Stimulated activated CD8-positive, alpha-beta memory T cell treated with anti-CD3 and anti-CD28 coated beads, Interleukin-15, amount 100 ng/mL, for 24 hours (primary cell): ENCODE measurements around the gene PHACTR3.

Source experiments
- DNase-seq: peaks from one replicate; pipeline ENCODE4 v3.0.0-alpha.2; 2020; ENCODE audit warnings: low read depth

Gene PHACTR3

DNA sequence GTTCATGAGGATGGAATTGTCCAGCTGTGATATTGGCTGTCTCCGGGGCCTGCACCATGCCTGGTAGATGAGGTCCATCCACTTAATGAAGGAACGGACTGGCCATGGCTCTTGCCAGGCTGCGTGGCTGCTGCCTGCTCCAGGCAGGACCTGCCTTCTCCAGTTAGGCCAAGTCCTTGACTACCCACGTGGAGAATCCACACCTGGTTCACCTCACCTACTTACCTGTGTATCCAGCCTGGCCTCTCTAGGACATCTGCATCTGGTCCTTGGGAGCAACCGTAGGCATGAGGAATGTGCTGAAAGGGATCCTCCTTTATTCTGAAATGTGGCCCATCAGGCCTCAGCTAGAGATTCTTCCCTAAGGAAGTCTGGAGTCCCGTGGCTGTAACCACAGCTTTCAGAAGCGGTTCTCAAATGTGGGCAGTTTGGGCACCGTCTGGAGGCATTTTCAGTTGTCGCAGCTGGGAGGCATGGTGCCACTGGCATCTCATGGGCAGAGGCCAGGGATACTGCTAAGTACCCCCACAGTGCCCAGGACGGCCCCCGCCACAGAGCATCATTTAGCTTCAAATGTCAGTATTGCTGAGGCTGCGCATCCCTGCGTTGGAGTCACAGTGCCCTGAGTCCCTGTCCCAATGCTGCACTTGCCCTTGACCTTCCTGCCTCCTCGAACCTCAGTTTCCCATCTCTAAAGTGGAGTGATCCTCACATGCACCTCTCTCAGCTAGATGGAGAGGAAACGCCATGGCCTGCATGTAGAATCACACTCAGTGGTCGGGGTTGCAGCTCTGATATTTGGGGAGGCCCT lies 67.5 kb downstream of the PHACTR3 start:
- no peak for DNase-seq

DNA sequence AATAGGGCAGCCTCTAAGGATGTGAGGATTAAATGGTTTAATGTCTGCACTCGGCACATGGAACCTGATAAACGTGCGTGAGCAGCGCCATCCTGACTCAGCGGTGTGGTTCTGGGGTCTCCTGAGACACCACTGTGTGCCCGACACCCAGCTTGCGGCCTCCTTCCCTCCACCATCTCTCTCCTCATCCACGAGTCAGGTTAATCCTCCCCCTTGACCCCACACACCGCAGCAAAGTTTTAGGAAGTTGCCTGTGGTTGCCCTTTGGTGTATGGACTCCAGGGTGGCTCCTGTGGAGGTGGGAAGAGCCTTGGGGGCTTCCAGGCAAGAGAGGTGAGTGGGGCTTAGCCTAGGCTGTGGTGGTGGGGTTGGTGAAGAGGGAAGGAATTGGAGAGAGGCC lies 68.2 kb downstream of the PHACTR3 start:
- DNase-seq = no peak

DNA sequence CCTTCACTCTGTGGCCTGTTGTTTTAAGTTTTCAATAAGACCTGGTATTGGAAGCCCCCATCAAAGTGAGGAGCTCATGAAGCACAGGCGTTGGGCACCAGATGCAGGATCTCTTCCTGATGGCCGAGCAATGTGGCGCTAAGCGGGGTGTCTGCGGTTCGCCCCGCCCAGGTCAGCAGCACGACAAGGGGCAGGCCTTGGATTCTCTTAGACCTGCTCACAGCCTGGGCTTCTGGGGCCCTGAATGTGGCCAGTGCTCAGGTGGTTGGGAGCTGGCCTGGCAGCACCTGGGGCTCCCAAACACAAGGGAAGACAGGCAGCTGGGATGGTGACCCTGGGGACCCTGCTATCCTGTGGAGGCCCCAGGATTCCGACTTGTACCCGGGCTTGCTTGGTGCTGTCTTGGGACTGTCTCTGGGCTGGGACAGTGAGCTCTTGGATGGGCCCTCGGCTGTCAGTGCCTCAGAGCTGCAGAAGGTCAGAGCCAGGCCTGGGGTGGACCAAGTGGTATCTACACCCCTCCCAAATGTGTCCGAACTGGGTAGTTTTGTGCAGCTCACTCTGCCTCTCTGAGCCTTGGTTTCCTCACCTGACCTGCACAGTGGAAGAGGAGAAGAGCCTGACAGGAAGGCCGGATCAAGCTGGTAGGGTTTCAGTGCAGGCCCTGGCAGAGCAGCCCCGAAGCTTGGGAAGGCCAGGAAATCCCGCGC lies 69.1 kb downstream of the PHACTR3 start:
- no peak for DNase-seq

DNA sequence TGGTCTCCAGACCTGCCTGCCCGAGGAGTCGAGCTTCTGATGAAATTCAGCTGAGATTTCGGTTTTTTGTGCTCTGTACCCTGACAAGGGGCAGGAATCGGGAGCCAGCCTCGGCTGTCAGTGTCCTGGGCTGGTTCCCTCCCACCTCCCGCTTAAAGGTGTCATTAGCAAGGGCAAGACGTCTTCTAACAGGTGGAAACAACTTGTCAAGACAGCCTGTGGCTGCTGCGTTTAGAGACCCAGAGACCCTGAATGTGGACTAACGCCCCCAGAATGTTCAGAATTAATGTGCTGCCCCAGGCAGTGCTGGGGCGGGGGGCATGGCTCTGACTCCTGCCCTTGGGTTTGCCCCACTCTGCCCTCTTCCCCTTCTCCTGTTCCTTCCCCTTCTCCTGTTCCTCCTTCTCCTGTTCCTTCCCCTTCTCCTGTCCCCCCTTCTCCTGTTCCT lies 69.7 kb downstream of the PHACTR3 start:
- DNase-seq = no peak

DNA sequence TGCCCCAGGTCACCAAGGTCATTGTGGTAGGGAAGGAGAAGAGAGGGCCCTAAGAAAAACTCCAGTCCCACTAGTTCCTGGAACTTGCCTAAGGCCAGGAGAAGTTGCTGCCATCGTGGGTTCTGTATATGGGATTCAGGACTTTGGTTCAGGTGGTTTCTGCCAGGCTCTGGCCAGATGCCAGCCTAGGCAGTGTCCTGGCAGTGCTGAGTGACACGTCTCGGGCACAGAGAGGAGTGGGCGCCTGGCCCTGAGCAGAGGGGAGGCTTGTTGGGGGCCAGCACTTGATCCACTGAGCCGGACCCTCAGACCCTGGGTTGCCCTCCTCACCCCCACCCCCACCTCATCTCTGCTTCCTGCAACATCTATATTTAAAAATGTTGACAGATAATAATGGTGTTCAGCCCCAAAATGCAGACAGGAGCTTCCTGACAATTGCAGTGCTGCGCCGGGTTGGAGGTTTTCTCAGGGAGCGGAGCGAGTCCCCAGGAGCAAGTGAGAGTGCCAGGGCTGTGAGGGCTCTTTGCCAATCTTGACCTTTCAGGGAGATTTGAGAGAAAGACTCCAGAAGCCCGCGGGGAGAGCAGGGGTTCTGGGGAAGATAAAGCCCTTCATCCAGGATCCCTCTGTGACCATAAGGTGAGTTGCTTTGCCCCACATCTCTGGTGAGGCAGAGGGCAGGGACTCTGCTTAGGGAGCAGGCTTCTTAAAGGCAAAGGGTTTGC lies 71.9 kb downstream of the PHACTR3 start:
- DNase-seq = no peak

DNA sequence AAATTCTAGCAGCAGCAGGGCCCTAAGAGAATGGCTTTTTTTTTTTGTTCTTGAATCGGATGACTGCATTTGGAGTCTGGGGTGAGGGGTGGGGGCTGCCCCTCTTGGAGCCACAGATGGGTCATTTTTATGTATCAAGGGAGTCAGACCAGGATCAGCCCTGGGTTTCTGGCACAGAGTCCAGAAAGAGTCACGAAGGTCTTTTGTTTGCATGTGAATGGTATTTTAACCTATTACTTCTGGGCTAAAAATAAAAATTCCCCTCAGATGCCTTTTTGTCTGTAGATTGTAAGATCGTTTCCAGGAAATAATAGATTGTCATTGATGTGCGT lies 72.5 kb downstream of the PHACTR3 start:
- no peak for DNase-seq

DNA sequence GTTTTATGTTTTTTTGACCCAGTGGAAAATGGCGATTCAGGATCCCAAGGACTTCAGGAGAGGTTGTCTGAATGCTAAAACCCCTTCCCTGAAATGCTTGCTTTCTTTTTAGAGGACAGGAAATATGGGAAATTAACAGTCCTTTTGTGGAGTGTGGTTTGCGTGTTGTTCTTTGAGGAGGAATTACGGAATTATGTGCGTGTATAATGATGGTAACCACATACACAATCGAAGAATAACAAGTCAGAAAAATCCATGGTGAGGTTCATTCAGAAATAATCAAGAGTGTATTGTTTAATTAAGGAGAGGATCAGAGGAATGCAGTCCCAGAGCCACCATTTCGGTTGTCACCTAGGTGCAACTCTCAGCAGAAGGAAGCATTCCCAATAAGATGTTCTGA lies 73.2 kb downstream of the PHACTR3 start:
- no peak for DNase-seq

DNA sequence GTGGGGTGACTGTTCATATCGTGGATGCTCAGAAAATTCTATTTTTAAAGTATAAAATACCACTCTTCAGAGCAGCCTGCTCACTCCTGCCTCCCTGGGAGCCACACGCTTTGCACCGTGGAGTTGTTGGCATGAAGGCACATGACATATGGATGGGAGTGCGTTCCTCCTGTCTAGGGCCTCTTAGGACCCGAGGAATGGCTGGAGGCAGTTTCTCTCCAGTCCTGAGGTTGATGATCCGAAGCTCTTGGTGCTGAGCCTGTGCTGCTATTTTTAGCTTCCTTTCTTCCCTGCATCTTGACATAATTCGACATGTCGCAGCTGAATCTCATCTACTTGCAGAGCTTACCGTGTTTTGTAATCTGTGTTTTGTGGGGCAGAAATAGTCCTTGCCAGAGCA lies 73.9 kb downstream of the PHACTR3 start:
- no peak for DNase-seq

DNA sequence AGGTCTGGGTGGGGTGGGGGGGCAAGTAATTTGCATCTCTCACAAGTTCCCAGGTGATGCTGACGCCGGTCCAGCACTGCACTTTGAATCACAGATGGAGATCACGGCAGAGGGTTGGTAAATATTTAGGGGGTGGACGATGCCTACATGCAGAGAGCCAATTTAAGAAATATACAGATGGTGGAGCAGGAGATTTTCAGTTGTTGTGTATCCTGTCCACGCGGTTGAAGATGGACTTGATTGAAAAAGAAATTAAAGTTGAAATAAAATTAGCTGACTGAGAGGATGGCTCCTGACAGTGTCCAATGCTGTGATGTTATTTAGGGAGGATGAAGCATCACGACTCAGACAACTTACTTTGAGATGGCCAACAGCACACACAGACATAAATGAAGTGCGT lies 74.6 kb downstream of the PHACTR3 start:
- DNase-seq = no peak

DNA sequence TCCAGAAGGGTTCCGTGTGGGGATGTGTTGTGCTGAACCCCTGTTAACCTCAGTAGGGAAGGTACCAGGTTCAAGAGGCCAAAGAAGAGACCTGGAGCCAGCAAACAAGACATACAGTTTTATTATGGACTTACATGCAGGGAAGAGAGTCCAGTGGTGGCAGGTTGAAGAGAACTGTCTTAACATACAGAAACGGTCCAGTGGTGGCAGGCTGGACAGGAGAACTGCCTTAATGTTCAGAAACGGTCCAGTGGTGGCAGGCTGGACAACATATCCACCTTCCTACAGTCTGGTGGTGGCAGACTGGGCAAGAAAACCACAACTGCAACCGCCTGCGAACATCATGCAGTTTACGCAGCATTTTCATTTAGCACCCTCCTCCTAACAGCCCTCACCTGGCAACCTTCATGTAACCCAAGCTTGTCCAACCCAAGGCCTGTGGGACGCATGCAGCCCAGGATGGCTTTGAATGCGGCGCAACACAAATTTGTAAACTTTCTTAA lies 75.9 kb downstream of the PHACTR3 start:
- no peak for DNase-seq

DNA sequence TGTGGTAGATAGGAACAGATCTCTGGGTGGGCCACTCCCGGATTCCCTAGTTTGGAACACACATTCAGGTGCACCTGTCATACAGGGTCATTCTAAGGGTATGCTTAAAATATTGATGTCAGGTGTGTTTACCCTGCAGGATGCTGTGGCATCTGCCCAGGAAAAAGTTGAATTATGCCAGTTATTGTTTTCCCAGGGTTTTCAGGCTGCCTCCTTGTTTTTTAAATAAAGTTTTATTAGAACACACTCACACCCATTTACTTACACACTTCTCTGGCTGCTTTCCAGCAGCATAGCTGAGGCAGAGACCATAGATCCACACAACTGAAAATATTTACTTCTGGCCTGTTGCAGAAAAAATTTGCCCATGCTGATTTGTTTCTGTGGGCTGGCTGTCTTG lies 76.5 kb downstream of the PHACTR3 start:
- DNase-seq = no peak

DNA sequence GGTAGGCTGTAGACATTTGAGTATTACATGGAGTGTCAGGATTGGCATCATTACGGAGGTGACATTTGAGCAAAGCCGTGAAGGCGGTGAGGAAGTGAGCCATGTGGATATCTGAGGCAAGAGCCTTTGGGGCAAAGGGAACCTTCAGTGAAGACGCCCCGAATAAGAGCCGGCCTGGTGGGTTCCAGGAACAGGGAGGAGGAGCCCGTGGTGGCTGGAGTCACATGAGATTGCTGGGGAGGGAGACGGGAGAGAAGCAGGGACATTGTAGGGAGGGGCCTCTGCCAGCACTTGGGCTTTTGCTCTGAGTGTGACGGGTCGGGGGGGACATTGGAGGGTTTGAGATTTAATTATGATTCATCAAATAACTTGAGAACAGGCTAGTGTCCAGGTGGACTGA lies 78.3 kb downstream of the PHACTR3 start:
- DNase-seq = no peak

DNA sequence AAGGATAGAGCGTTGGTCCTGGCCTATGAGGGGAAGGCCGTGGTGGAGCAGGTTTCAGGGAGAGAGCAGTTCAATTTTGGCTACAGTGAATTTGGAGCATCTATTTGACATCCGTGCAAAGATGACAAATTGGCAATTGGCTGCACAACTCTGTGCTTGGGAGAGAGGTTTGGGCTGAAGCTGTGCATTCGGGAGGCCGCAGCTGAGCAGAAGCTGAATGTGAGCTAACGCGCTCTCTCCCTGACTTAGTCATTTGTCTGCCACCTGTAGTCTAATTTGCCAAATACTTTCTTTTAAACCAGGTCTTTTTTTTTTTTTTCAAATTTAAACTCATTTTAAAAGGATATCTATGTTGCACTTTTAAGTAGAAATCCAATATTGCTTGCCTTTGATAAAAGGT lies 78.8 kb downstream of the PHACTR3 start:
- DNase-seq = no peak

DNA sequence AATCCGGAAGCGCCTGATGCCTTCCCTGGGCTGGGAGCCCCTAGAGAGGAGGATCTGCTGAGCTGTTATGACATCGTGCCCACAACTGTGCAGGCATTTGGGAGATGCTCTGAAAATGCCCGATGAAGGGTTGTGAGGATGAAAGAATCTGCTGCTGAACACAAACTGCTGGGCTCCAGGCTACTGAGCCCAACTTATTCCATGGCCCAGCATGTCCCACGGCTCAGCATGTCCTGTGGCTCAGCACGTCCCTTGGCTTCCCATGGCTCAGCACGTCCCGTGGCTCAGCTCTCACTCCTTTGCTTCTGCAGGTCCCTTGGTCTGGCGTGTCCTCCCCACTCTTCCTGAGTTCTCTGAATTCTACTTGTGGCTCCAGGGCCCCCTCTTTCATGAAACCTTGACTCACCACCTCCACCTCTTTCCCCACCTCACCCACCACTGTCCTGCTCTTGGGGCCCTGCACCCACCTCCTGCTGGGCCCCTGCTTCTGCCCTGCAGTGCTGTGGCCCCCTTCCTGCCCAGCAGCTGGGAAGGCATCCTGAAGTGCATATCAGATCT lies 80.4 kb downstream of the PHACTR3 start:
- DNase-seq = no peak

DNA sequence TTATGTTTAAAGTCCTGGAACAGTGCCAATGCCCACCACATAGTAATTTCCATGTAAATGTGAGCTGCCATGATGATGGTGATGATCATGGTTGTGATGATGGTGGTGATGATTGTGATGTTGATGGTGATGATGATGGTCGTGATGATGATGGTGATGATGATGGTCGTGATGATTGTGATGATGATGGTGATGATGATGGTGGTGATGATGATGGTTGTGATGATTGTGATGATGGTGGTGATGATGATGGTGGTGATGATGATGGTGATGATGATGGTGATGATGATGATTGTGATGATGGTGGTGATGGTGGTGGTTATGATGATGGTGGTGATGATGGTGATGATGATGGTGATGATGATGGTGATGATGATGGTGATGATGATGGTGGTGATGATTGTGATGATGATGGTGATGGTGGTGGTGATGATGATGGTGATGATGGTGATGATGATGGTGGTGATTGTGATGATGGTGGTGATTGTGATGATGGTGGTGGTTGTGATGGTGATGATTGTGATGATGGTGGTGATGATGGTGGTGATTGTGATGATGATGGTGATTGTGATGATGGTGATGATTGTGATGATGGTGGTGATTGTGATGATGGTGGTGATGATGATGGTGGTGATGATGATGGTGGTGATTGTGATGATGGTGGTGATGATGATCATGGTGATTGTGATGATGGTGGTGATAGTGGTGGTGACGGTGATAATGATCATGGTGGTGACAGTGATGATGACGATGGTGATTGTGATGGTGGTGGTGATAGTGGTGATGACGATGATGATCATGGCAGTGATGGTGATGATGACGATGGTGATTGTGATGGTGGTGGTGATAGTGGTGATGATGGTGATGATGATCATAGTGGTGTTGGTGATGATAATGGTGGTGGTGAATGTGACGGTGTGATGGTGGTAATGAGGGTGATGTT lies 82.3 kb downstream of the PHACTR3 start:
- no peak for DNase-seq

DNA sequence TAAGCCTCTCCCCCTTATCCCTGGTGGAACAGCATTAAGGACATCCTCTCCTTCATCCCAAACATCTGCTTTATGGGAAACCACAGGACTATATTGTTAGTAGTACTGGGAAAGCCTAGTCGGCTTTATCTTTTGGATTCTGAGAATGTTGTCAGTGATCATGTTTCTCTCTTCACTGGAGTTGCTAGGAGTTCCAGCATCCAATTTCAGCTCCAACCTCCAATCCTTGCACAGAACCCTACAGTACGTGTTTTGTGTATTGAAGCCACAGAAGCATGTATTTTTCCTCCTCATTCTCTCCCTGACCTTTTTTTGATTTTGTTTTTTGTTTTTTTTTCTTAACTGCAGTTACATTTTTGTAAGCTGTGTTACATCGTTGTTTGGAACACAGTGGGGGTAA lies 84.0 kb downstream of the PHACTR3 start:
- DNase-seq = no peak

DNA sequence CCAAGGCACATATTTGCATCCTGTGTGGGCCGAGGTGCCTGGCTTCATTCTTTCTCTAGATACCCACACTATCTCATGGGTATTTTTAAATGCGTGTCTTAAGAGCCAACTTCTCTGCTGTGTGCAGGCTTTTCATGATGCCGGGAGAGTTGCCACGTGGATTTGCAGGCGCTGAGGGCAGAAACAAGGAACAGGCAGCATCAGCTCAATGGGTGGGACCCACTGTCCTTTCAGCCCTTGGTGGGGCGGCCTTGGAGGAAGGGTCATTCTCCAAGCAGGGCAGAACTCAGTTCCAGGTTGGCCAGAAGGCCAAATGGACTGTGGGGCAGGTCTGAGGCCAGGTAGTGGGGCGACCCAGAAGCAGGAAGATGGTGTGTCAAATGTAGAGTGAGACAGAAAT lies 84.7 kb downstream of the PHACTR3 start:
- no peak for DNase-seq

DNA sequence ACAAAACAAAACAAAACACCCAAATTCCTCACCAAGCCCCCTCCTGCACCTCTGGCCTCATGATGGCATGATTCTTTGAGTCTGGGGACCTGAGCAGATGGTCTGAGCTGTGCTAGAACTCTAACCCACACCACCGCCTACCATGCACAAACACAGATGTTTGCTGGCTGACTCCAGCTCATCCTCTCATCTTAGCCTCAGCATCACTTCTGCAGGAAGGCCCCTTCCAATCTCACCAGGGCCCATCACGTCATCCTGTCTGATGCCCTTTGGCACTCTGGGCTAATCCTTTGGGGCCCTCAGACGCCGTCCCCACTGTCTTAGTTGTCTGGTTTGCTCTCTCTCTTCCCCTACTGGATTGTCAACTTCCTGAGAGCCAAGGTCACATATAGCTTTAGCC lies 85.8 kb downstream of the PHACTR3 start:
- DNase-seq = no peak

DNA sequence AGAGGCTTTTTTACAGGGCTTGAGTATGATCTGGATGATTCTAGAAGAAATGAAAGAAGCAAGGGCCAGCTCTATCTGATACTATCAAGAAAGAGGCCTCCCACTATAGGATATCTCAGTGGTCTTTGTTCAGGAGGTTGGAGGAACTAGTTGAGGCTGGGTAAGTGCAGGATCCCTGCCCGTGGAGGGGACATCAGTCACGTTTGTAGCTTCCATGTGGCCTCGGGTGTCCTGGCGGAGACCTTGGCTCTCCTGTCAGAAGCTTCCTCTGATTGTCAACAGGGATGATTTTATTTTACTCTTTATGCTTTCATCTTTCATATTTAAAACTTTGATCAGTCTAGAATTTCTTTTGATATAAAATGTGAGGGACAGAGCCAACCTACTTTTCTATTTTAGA lies 86.6 kb downstream of the PHACTR3 start:
- DNase-seq = no peak

DNA sequence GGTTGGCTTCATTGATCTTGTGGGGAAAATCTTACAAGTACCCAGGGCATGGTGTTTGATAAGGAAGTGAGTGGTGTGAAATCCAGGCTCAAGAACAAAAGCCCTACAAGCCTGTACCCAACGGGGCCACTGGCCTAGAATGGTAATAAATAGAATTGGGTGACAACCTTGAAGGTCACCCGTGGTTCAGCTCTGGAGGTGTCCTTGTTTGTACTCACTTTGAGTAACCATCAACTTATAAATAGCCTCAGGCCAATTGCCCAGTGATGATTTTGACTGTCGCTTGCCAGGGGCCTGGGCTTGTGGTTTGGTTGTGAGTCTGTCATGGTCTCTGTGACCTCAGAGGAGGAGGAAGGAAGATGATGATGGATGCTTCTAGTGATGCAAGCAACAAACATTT lies 87.8 kb downstream of the PHACTR3 start:
- no peak for DNase-seq

DNA sequence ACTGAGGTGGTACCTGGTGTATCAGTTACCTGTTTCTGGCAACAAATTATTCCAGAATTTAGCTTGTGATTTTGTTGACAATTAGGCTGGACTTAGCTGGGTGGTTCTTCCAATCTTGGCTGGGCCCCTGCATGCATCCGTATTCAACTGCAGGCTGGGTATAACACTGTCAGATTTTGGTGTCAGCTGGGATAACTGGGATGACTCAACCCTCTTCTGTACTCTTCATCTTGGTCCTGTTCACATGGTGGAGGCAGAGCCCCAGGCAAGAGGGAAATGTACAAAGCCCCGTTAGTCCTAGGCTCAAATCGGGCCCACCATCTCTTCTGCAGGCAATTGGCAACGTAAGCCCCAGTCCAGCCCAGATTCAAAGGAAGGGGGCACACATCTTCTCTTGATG lies 89.2 kb downstream of the PHACTR3 start:
- no peak for DNase-seq

DNA sequence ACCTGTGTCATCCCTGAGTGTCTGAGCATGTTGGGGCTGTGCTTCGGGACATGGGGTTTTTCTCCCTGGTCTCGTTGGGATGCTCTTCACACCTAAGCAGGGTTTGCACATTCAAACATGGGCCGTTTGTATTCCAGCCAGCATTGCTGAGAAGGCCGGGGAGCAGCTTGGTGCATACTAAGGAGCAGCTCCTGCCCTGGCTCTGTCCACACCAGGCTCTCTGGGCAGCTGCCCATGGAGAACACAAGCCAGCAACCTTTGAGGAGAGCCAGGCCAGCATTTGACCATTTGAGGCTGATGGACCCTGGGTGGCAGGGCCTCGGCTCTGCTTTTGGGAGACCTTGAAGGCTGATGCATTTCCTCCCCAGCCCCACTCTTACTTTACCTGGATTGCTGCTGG lies 92.1 kb downstream of the PHACTR3 start:
- DNase-seq = no peak
